ENCODE measurements around the gene LEUTX.

LEUTX gene

DNA sequence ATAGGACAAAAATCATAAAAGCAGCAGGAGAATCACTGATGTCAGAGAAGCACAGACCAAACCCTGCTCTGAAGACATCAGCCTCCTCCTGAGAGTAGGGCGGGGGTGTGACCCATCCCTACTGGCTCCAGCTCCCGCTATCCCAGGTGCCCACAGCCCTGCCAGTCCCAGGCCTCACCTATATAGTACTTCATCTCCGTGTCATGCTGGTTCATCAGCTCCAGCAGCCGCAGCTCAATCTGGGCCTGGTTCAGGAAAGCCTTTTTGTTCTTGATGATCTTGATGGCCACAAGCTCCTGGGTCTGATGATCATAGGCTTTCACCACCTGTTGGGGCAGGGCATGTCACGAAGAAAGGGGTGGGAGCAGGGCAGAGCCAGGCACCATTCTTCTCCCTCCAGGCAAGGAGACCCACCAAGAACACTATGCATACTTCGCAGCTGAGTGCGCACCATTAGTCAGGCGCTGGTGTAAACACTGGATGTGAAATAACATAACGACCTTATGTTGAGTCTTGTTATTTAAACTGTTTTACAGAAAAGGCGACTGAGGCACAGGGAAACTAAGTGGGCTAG is 51.1 kb downstream of the LEUTX start:
- DNase-seq (ENCODE audit: low read depth, low spot score) = no peak
- TF ChIP-seq YY1 (IDR thresholded peaks at IDR 0.05; ENCODE audit: insufficient read depth, insufficient read length) (no peak), ZNF274 (IDR thresholded peaks at IDR 0.05; ENCODE audit: low read depth, low read length) (no peak), SUZ12 (IDR thresholded peaks at IDR 0.05; ENCODE audit: extremely low read depth, insufficient read depth, insufficient read length) (no peak)
- Histone ChIP-seq H3K4me3 (ENCODE audit: insufficient read length, low read depth) (no peak overlapping the region), H3K9me3 (ENCODE audit: insufficient read depth, low read length) (no peaks in the 10 kb centered on the region), H3K36me3 (ENCODE audit: insufficient read depth, insufficient read length, low read length) (peaks cover 71% of the 10 kb centered on the region), H3K4me1 (ENCODE audit: insufficient read depth, insufficient read length) (no peaks in the 10 kb centered on the region), H3K9ac (ENCODE audit: insufficient read length, low read depth) (no peak overlapping the region), H3K27me3 (ENCODE audit: insufficient read depth, insufficient read length) (no peaks in the 10 kb centered on the region)

DNA sequence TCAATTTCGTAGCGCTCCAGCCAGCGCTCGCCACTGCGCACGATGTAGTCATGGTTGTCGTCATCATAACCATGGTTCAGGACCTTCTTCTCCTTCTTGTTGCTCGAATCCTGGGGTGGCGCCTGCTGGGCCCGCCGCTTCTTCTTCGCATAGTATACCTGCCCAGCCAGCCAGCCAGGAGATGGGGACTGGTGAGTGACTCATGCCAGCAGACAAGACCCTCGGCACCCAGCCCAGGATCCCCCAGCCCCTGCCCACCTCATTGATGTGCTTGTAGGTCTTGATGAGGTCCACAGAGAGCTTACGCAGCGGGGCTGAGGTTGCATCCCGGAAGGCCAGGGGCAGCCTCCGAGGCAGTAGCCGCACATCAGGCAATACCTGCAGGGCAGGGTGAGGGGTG is 51.8 kb downstream of the LEUTX start:
- Histone ChIP-seq H3K4me3 (ENCODE audit: insufficient read length, low read depth) (no peak overlapping the region), H3K36me3 (ENCODE audit: insufficient read depth, insufficient read length, low read length) (peaks cover 73% of the 10 kb centered on the region), H3K4me1 (ENCODE audit: insufficient read depth, insufficient read length) (no peaks in the 10 kb centered on the region), H3K27me3 (ENCODE audit: insufficient read depth, insufficient read length) (no peaks in the 10 kb centered on the region), H3K9ac (ENCODE audit: insufficient read length, low read depth) (no peak overlapping the region), H3K9me3 (ENCODE audit: insufficient read depth, low read length) (no peaks in the 10 kb centered on the region)
- no peak for TF ChIP-seq SUZ12 (IDR thresholded peaks at IDR 0.05; ENCODE audit: extremely low read depth, insufficient read depth, insufficient read length)
- DNase-seq (ENCODE audit: low read depth, low spot score) = no peak

DNA sequence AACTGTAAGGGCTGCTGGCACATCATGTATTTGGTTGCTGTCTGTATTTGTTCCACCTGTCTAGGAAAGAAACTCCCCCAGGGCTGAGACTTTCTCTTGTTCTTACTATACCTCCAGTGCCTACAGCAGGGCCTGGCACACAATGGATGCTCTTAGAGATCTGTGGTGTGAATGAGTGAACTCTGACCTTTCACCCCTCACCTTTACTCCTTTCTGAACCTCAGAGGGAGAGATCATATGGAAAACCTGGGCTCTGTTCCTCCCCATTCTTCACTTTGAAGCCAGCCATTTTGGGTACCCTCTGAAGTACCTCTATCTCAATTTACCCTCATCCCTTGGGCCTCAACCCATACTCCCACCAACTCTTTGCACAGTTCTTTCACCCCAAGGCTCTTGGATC is 52.2 kb downstream of the LEUTX start:
- H3K4me1 ChIP-seq (ENCODE audit: insufficient read depth, insufficient read length) = no peaks in the 10 kb centered on the region
- H3K4me3 ChIP-seq (ENCODE audit: insufficient read length, low read depth) = no peak overlapping the region
- H3K9me3 ChIP-seq (ENCODE audit: insufficient read depth, low read length) = no peaks in the 10 kb centered on the region
- no peak overlapping the region for H3K9ac ChIP-seq (ENCODE audit: insufficient read length, low read depth)
- TF ChIP-seq YY1 (IDR thresholded peaks at IDR 0.05; ENCODE audit: insufficient read depth, insufficient read length) = no peak
- peaks cover 73% of the 10 kb centered on the region for H3K36me3 ChIP-seq (ENCODE audit: insufficient read depth, insufficient read length, low read length)
- no peak for DNase-seq (ENCODE audit: low read depth, low spot score)
- H3K27me3 ChIP-seq (ENCODE audit: insufficient read depth, insufficient read length) = no peaks in the 10 kb centered on the region

DNA sequence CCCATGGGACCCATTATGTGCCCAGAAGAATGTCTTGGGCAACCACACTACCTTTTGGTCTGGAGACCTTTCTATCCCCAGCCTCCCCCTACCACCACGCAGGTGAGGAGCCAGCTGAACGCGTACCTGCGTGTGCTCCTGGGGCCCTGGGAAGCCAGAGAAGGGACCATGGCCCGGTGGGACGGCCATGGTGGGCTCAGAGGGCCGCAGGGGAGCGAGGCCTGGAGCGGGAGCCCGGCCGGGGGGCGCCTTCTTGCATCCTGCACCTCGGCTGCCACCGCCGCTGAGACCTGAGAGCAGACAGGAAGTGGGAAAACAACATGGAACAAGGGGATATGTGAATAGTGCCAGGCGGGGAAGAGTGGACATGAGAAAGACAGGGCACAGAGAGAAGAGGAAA is 53.0 kb downstream of the LEUTX start:
- Histone ChIP-seq H3K27me3 (ENCODE audit: insufficient read depth, insufficient read length) (no peaks in the 10 kb centered on the region), H3K4me3 (ENCODE audit: insufficient read length, low read depth) (no peak overlapping the region), H3K9ac (ENCODE audit: insufficient read length, low read depth) (no peak overlapping the region), H3K9me3 (ENCODE audit: insufficient read depth, low read length) (no peaks in the 10 kb centered on the region), H3K36me3 (ENCODE audit: insufficient read depth, insufficient read length, low read length) (peaks cover 75% of the 10 kb centered on the region), H3K4me1 (ENCODE audit: insufficient read depth, insufficient read length) (no peaks in the 10 kb centered on the region)
- TF ChIP-seq SUZ12 (IDR thresholded peaks at IDR 0.05; ENCODE audit: extremely low read depth, insufficient read depth, insufficient read length) = no peak
- TF ChIP-seq YY1 (IDR thresholded peaks at IDR 0.05; ENCODE audit: insufficient read depth, insufficient read length) = no peak
- no peak for TF ChIP-seq ZNF274 (IDR thresholded peaks at IDR 0.05; ENCODE audit: low read depth, low read length)
- no peak for DNase-seq (ENCODE audit: low read depth, low spot score)

DNA sequence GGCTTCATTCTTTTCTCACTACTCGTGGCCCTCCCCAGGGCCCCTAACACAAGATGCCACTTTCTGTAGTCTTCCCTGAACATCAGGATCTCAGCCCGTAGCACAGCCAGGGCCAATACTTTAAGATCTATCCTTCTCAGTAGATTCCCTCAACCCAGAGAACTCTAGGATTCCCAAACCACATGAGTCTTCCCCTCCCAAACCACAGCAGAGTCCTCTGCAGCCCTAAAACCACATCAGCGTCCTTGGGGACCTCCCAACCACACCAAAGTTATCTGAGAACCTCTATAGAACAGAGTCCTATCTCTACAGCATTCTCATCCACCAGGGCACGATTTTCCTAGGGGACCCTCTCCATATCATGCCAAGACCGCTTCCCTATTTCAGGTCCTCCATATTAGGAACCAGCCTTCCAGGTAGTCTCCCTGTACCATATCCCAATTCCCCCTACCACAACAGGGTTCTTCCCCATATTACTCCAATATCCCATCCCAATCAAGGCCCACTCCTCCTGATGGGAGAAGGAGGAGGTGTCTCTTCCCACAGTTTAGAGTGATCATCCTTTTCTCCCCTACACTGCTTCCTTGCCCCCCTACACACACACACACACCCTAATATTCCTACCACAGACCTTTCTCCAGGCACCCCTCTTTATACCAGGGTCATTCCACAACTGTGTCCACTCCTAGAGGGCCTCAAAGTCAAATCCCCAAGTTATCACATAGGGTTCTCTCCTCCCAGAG is 53.9 kb downstream of the LEUTX start:
- H3K4me1 ChIP-seq (ENCODE audit: insufficient read depth, insufficient read length) = no peaks in the 10 kb centered on the region
- no peaks in the 10 kb centered on the region for H3K9me3 ChIP-seq (ENCODE audit: insufficient read depth, low read length)
- H3K27me3 ChIP-seq (ENCODE audit: insufficient read depth, insufficient read length) = no peaks in the 10 kb centered on the region
- no peak for TF ChIP-seq YY1 (IDR thresholded peaks at IDR 0.05; ENCODE audit: insufficient read depth, insufficient read length)
- no peak for TF ChIP-seq ZNF274 (IDR thresholded peaks at IDR 0.05; ENCODE audit: low read depth, low read length)
- peaks cover 78% of the 10 kb centered on the region for H3K36me3 ChIP-seq (ENCODE audit: insufficient read depth, insufficient read length, low read length)
- peak overlapping the region; percentile 21 for H3K9ac ChIP-seq (ENCODE audit: insufficient read length, low read depth)
- peak overlapping the region; percentile 59 for H3K4me3 ChIP-seq (ENCODE audit: insufficient read length, low read depth)
- no peak for DNase-seq (ENCODE audit: low read depth, low spot score)

DNA sequence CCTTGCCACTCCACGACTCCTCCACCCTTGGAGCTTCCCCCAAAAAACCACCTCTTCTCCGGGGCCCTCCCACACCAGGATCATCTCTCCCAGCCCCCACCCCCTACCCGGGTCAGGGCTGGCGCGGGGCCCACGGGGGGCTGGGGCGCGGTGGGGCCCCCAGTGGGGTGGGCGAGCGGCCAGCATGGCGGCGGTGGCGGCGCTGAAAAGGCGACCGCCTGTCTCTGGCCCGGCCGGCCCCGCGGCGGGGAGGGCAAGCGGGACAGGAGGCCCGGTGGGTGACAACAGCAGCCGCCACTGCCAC is 54.5 kb downstream of the LEUTX start:
- Histone ChIP-seq H3K36me3 (ENCODE audit: insufficient read depth, insufficient read length, low read length) (peaks cover 78% of the 10 kb centered on the region), H3K4me3 (ENCODE audit: insufficient read length, low read depth) (peak overlapping the region; percentile 59), H3K9me3 (ENCODE audit: insufficient read depth, low read length) (no peaks in the 10 kb centered on the region), H3K27me3 (ENCODE audit: insufficient read depth, insufficient read length) (no peaks in the 10 kb centered on the region), H3K4me1 (ENCODE audit: insufficient read depth, insufficient read length) (no peaks in the 10 kb centered on the region), H3K9ac (ENCODE audit: insufficient read length, low read depth) (peak overlapping the region; percentile 21)
- DNase-seq (ENCODE audit: low read depth, low spot score) = no peak
- TF ChIP-seq YY1 (IDR thresholded peaks at IDR 0.05; ENCODE audit: insufficient read depth, insufficient read length) (no peak), SUZ12 (IDR thresholded peaks at IDR 0.05; ENCODE audit: extremely low read depth, insufficient read depth, insufficient read length) (no peak), ZNF274 (IDR thresholded peaks at IDR 0.05; ENCODE audit: low read depth, low read length) (no peak)

DNA sequence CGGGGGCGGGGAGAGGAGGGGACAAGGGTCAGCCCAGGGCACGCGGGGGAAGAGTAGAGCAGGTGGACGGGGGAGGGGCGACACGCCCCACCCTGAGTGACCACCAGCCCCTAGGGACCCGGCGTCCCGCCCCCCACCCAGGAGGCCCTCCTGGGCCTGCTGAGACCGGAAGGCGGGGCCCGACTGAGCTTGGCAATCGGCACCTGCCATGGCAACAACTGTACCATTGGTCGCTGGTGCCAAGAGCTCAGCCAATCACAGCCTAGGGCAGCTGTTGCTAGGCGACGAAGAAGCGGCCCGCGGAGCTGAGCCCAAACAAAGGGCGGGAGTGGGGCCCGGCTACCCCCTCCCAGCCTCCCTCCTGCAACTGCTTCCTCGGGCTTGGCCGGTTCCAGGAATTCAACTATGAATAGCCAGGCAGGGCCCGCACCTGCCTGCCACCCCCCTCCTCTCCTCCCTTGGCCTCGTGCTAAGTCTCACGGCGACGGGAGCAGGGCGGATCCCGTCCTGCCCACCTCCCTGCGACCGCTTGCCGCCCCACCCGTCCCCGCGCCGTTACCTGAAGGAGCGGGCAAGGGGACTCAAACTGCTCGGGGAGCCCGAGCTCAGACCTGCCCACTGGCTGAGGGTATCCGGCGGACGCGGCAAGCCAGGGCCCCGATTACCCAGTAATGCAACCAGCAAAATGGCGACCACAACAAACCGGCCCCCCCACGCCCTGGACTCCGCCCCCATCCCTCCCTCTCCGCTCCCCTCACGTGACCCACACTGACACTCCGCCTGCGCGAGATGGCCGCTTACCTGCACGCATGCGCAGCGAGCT is 55.0 kb downstream of the LEUTX start, which contains the start of gene DYRK1B:
Gene DYRK1B (minus strand): TSS at position 699 of the 823 bp plus-strand sequence. CDS start 2,295 bp downstream, outside the sequence.
- no peaks in the 10 kb centered on the region for H3K27me3 ChIP-seq (ENCODE audit: insufficient read depth, insufficient read length)
- peak within 1 kb of the TSS; percentile 70 for H3K9ac ChIP-seq (ENCODE audit: insufficient read length, low read depth)
- no peaks in the 10 kb centered on the region for H3K9me3 ChIP-seq (ENCODE audit: insufficient read depth, low read length)
- TF ChIP-seq ZNF274 (IDR thresholded peaks at IDR 0.05; ENCODE audit: low read depth, low read length) = no peak
- TF ChIP-seq SUZ12 (IDR thresholded peaks at IDR 0.05; ENCODE audit: extremely low read depth, insufficient read depth, insufficient read length) = no peak
- peak; percentile 56 for TF ChIP-seq YY1 (IDR thresholded peaks at IDR 0.05; ENCODE audit: insufficient read depth, insufficient read length)
- no peaks in the 10 kb centered on the region for H3K4me1 ChIP-seq (ENCODE audit: insufficient read depth, insufficient read length)
- peak within 1 kb of the TSS; percentile 59 for H3K4me3 ChIP-seq (ENCODE audit: insufficient read length, low read depth)
- peak; percentile 91 for DNase-seq (ENCODE audit: low read depth, low spot score)
- H3K36me3 ChIP-seq (ENCODE audit: insufficient read depth, insufficient read length, low read length) = peaks cover 79% of the 10 kb centered on the region

All from NT2/D1 (cell line).